HepG2 (cell line): Measurements from ENCODE around the gene MAPK8IP3. TPM values are rescaled to one million over a fixed set of nuclear protein-coding genes. Genes with fewer than 3 reads are reported as not detected.

ENCODE experiments used
- ATAC-seq: fragments of 200-7000 bp; cut with Tn5 transposase; 3 replicates; pipeline ENCODE4 v1.9.1; 2020; ENCODE audit warnings: mild to moderate bottlenecking, moderate library complexity
- BruUV-seq: library from RNA; stranded (reverse); fragments of 400-500 nt; replicated peaks from 2 replicates; lab custom pipeline; 2021; lab: Mats Ljungman, UMichigan
- CTCF ChIA-PET: fragments of 300-600 bp; formaldehyde crosslinking; extraction: SDS; loops from one replicate; lab custom pipeline; 2021; ENCODE audit warnings: low total read pairs, inconsistent platforms, low intra/inter-chr PET ratio; lab: Yijun Ruan, JAX
- POLR2A ChIA-PET: fragments of 350-600 bp; sonication (Branson Sonifier 250); formaldehyde crosslinking; loops from one replicate; lab custom pipeline; 2020; ENCODE audit warnings: antibody characterized with exemption, inconsistent platforms; lab: Yijun Ruan, JAX
- DNase-seq: peaks from one replicate; pipeline ENCODE4 v3.0.0-alpha.2; 2015; ENCODE audit warnings: low spot score
- FAIRE-seq: peaks from 3 replicates; lab custom pipeline; 2011; peaks lifted over from hg19 to GRCh38; lab: Jason Lieb, UNC
- H2AFZ ChIP-seq: one replicate; pipeline ENCODE4 v1.6.1; 2011; ENCODE audit warnings: low read length, inconsistent platforms
- H3K27ac ChIP-seq: fragments of 300-600 bp; 3 replicates; pipeline ENCODE4 v1.8.0; 2011; ENCODE audit warnings: mixed run types, mild to moderate bottlenecking, mixed read lengths, low read length, inconsistent platforms; ENCODE audit not compliant: insufficient read depth; ENCODE audit errors: extremely low read length
- H3K27me3 ChIP-seq, 2 experiments: fragments of 200-600 bp in 1 of 2; 2 replicates in 1 of 2; 3 replicates in 1 of 2; pipeline versions ENCODE4 v1.6.0 to v1.8.0; 2011; ENCODE audit warnings: low read length in 2 of 2, mild to moderate bottlenecking in 2 of 2, moderate library complexity in 2 of 2, inconsistent platforms in 1 of 2; ENCODE audit not compliant: insufficient read depth in 2 of 2, control insufficient read depth in 1 of 2
- H3K36me3 ChIP-seq, 2 experiments: fragments of 200-600 bp in 1 of 2; replicated peaks in 1 of 2; 2 replicates in 1 of 2; 3 replicates in 1 of 2; pipeline versions ENCODE4 v1.5.1 to v1.8.0; 2011; ENCODE audit warnings: low read length in 2 of 2, inconsistent platforms in 1 of 2; ENCODE audit not compliant: insufficient read depth in 2 of 2, control insufficient read depth in 1 of 2
- H3K4me1 ChIP-seq: 2 replicates; pipeline ENCODE4 v1.5.1; 2012; ENCODE audit warnings: low read length, inconsistent platforms; ENCODE audit not compliant: insufficient read depth
- H3K4me2 ChIP-seq: 2 replicates; pipeline ENCODE4 v1.6.0; 2011; ENCODE audit warnings: low read depth, low read length, inconsistent platforms
- H3K4me3 ChIP-seq, 3 experiments: fragments of 200-600 bp in 1 of 3; sonication (generic), shearing (Covaris generic) in 1 of 3; replicated peaks in 1 of 3; 2 replicates each; pipeline ENCODE4 v1.5.1; 2011 to 2016; ENCODE audit warnings: low read length in 3 of 3, inconsistent platforms in 2 of 3, low read depth in 2 of 3, mild to moderate bottlenecking in 2 of 3, control low read depth in 1 of 3, mixed read lengths in 1 of 3; ENCODE audit not compliant: insufficient read depth in 1 of 3
- H3K79me2 ChIP-seq: one replicate; pipeline ENCODE4 v1.6.1; 2011; ENCODE audit warnings: low read length, inconsistent platforms; ENCODE audit not compliant: insufficient read depth
- H3K9ac ChIP-seq: 2 replicates; pipeline ENCODE4 v1.6.0; 2011; ENCODE audit warnings: mild to moderate bottlenecking, low read depth, low read length, inconsistent platforms; ENCODE audit not compliant: insufficient read depth
- H3K9me3 ChIP-seq: 2 replicates; pipeline ENCODE4 v1.5.1; 2012; ENCODE audit warnings: mild to moderate bottlenecking, low read length
- H4K20me1 ChIP-seq: 2 replicates; pipeline ENCODE4 v1.6.0; 2011; ENCODE audit warnings: inconsistent platforms, mild to moderate bottlenecking, low read length, moderate library complexity; ENCODE audit not compliant: insufficient read depth
- ARID2 ChIP-seq: sonication (generic); formaldehyde crosslinking; IDR thresholded peaks from 2 replicates; pipeline ENCODE4 v1.8.1; 2022; ENCODE audit warnings: mild to moderate bottlenecking, missing genetic modification reagents, borderline replicate concordance
- CENPT ChIP-seq: sonication (generic); formaldehyde crosslinking; IDR thresholded peaks from 2 replicates; pipeline ENCODE4 v1.8.0; 2022; ENCODE audit warnings: low read depth, mild to moderate bottlenecking, moderate library complexity, missing genetic modification reagents
- HMGA1 ChIP-seq: sonication (generic); formaldehyde crosslinking; conservative IDR thresholded peaks from 2 replicates; pipeline ENCODE4 v1.4.0; 2020; ENCODE audit warnings: missing genetic modification reagents
- NONO ChIP-seq, 2 experiments: fragments of 450-650 bp in 1 of 2; sonication (generic) in 1 of 2; formaldehyde crosslinking in 1 of 2; IDR thresholded peaks in 1 of 2; conservative IDR thresholded peaks in 1 of 2; 2 replicates each; pipeline versions ENCODE4 v1.6.1 to v1.8.0; 2017 to 2022; ENCODE audit warnings: mild to moderate bottlenecking in 1 of 2, missing genetic modification reagents in 1 of 2, moderate library complexity in 1 of 2
- NR2F6 ChIP-seq, 2 experiments: IDR thresholded peaks; 2 replicates each; pipeline ENCODE4 v1.6.1; 2016; ENCODE audit warnings: antibody characterized with exemption in 1 of 2, mild to moderate bottlenecking in 1 of 2
- RBAK ChIP-seq: sonication (generic); formaldehyde crosslinking; IDR thresholded peaks from 2 replicates; pipeline ENCODE4 v1.5.1; 2020; ENCODE audit warnings: mild to moderate bottlenecking, missing genetic modification reagents
- RFX1 ChIP-seq: fragments of 450-650 bp; IDR thresholded peaks from 2 replicates; pipeline ENCODE4 v1.6.1; 2017
- ZNF101 ChIP-seq: sonication (generic); formaldehyde crosslinking; IDR thresholded peaks from 2 replicates; pipeline ENCODE4 v1.4.0; 2020; ENCODE audit warnings: mild to moderate bottlenecking, low read depth, missing genetic modification reagents, borderline replicate concordance
- ZNF230 ChIP-seq: sonication (generic); formaldehyde crosslinking; IDR thresholded peaks from 2 replicates; pipeline ENCODE4 v1.4.0; 2020; ENCODE audit warnings: mild to moderate bottlenecking, missing genetic modification reagents
- ZNF296 ChIP-seq: sonication (generic); formaldehyde crosslinking; conservative IDR thresholded peaks from 2 replicates; pipeline ENCODE4 v1.5.0; 2020; ENCODE audit warnings: mild to moderate bottlenecking, missing genetic modification reagents
- ZNF337 ChIP-seq: sonication (generic); formaldehyde crosslinking; IDR thresholded peaks from 2 replicates; pipeline ENCODE4 v1.5.1; 2020; ENCODE audit warnings: missing genetic modification reagents, low read depth, mild to moderate bottlenecking, borderline replicate concordance
- ZNF567 ChIP-seq: sonication (generic); formaldehyde crosslinking; IDR thresholded peaks from 2 replicates; pipeline ENCODE4 v1.8.1; 2023; ENCODE audit warnings: mild to moderate bottlenecking, missing genetic modification reagents, borderline replicate concordance
- ZNF589 ChIP-seq: sonication (generic); formaldehyde crosslinking; conservative IDR thresholded peaks from 2 replicates; pipeline ENCODE4 v1.8.0; 2022; ENCODE audit warnings: mild to moderate bottlenecking, moderate library complexity, missing genetic modification reagents
- ZNF607 ChIP-seq: sonication (generic); formaldehyde crosslinking; IDR thresholded peaks from 2 replicates; pipeline ENCODE4 v1.5.1; 2020; ENCODE audit warnings: missing genetic modification reagents, mild to moderate bottlenecking, borderline replicate concordance
- ZNF724P ChIP-seq: sonication (generic); formaldehyde crosslinking; IDR thresholded peaks from 2 replicates; pipeline ENCODE4 v1.8.0; 2022; ENCODE audit warnings: missing genetic modification reagents, borderline replicate concordance
- WGBS: methylation state at CpG from one replicate; pipeline ENCODE4 v1.1.6; 2017; ENCODE audit warnings: low lambda C conversion rate; 5-methylcytosine and 5-hydroxymethylcytosine counted together
- in situ Hi-C: cut with HindIII; loops from 2 replicates; pipeline ENCODE4 v1.10.0; 2017; ENCODE audit warnings: low pct_unique_long_range_greater_than_20kb; ENCODE audit not compliant: extremely low pct_ligation_motif_present
- intact Hi-C: fragments of 100-400 bp; cut with micrococcal nuclease; formaldehyde crosslinking; loops from one replicate; pipeline ENCODE4 v1.10.0; 2022; ENCODE audit not compliant: unreplicated experiment
- polyA plus RNA-seq, 8 experiments: library from polyadenylated mRNA; depleted of rRNA in 3 of 8; stranded (reverse) in 7 of 8; unstranded in 1 of 8; fragments of >200 nt; fragmentation: Illumina TruSeq in 4 of 8; extraction: Trizol in 4 of 8; gene quantifications; 2 replicates each; pipeline versions ENCODE4 v1.2.1 to v1.2.3, GENCODE V29; 2011 to 2016; ENCODE audit warnings: low read depth in 4 of 8, missing spikeins in 1 of 8, mixed read lengths in 1 of 8; ENCODE audit not compliant: insufficient read depth in 1 of 8
- total RNA-seq, 5 experiments: library from RNA; depleted of rRNA; stranded (reverse); fragments of >200 nt; fragmentation: Illumina TruSeq; extraction: Trizol; gene quantifications; 2 replicates each; pipeline ENCODE4 v1.2.3, GENCODE V29; 2016; ENCODE audit warnings: low read depth in 1 of 5
- TF ChIP-seq, protein P1 (sequence below): IDR thresholded peaks from 2 replicates; pipeline ENCODE4 v1.6.1; 2016; ENCODE audit warnings: control low read depth
- TF ChIP-seq, protein P2 (sequence below): IDR thresholded peaks from 2 replicates; pipeline ENCODE4 v1.6.1; 2016; ENCODE audit warnings: mild to moderate bottlenecking

The MAPK8IP3 gene
- total and polyA plus RNA-seq, 2 of the 13 experiments (the other 11 are each of a cell fraction or from before 2014, with no cell fraction given): 25.1 to 41.7 TPM

DNA sequence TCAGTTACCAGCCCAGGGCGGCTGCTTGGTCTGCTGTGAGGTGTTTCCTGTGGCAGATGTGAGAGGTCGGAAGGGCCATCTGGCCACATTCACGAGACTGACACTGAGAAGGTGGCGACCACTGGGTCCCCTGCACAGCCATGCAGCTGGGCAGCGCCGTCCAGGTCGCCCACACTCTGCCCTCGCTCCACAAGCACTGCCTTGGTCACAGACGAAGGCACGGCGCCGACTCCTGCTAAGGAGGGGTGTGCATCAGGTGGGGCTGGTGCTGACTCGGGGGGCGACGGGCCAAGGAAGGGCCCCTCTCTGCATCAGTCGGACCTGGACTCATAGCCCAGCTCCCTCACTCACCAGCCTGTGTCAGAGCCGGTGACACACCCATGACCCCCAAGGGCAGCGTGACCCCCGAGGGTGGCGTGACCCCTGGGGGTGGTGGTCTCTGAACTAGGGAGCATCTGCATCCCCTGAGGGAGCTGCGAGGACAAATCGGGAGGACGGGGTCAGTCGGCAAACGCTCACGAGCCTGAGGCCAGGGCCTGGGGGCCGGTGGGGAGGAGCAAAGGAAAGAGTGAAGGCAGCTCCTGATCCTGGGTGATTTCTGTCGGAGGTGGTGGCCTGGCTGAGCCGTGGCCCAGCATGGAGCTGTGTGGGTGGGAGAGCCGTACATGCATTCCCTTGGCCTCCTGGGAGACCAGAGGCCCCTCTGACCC is 34.9 kb downstream of the MAPK8IP3 start (continued):
- TF ChIP-seq, protein P1, sequence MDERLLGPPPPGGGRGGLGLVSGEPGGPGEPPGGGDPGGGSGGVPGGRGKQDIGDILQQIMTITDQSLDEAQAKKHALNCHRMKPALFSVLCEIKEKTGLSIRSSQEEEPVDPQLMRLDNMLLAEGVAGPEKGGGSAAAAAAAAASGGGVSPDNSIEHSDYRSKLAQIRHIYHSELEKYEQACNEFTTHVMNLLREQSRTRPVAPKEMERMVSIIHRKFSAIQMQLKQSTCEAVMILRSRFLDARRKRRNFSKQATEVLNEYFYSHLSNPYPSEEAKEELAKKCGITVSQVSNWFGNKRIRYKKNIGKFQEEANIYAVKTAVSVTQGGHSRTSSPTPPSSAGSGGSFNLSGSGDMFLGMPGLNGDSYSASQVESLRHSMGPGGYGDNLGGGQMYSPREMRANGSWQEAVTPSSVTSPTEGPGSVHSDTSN (CRISPR knock-in tag): no peak
- TF ChIP-seq ZNF589 (CRISPR knock-in tag): no peak
- TF ChIP-seq ZNF724P (CRISPR knock-in tag): no peak

DNA sequence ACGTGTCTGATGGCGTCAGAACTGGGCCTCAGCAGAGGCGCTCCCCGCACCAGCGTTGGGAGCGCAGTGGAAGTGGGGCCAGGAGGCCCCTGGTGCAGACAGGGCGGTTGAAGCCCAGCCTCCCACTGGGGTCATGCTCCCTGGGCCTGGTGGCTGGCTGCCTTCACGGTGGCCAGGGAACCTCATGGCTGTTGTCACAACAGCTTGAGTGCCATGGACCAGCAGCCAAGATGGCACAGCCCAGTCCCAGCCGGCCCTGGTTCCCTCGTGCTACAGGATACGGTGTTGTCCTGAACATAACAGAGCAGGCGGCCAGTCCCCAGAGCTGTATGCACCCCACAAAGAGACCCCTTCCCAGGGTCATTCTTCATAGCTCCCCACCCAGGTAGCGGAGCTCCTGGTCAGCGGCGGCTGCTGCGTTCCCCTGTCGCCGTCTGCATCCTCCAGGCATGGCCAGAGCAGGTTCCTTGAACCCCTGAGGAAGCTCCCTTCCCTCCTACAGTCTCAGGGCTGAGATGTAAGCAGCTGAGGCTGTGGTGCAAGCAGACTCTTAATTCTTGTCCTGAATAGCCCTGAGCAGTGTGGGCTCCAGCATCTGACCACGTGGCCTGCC is 35.7 kb downstream of the MAPK8IP3 start:
- intact Hi-C loops (no loop called here), in situ Hi-C loops (no loop called here)
- no peak; the same call in 2 of the 3 replicates for ATAC-seq
- no peak overlapping the region for H3K9ac ChIP-seq
- POLR2A ChIA-PET: no interaction called here
- 100% methylated on average over 4 of the region's 19 CpGs for WGBS
- CTCF ChIA-PET: no interaction called here
- H4K20me1 ChIP-seq: no peaks in the 10 kb centered on the region; the same call in 1 of the 2 replicates
- H3K4me2 ChIP-seq: no peak overlapping the region
- FAIRE-seq: no peak
- peaks cover 4 to 23% of the 10 kb centered on the region in 2 experiments; a peak in 4 of 5 replicates for H3K36me3 ChIP-seq
- H2AFZ ChIP-seq: no peak overlapping the region
- H3K4me3 ChIP-seq: no peak overlapping the region
- no peak overlapping the region for H3K27ac ChIP-seq
- BruUV-seq: no TSS peak
- H3K79me2 ChIP-seq: no peaks in the 10 kb centered on the region
- no peak for DNase-seq
- H3K4me1 ChIP-seq: no peaks in the 10 kb centered on the region
- no peak for TF ChIP-seq ZNF567 (CRISPR knock-in tag)
- TF ChIP-seq CENPT: no peak
- no peak for TF ChIP-seq ARID2
- TF ChIP-seq RBAK (CRISPR knock-in tag): no peak
- no peak for TF ChIP-seq HMGA1 (CRISPR knock-in tag)
- TF ChIP-seq ZNF337 (CRISPR knock-in tag): no peak
- no peak for TF ChIP-seq NONO (IDR thresholded peaks at IDR 0.05)
- no peak for TF ChIP-seq NONO (CRISPR knock-in tag; conservative IDR thresholded peaks at IDR 0.05)
- no peak for TF ChIP-seq ZNF607 (CRISPR knock-in tag)
- TF ChIP-seq RFX1: no peak
- no peak for TF ChIP-seq ZNF230 (CRISPR knock-in tag)
- TF ChIP-seq NR2F6 (IDR thresholded peaks at IDR 0.05): no peak
- TF ChIP-seq NR2F6 (CRISPR knock-in tag; IDR thresholded peaks at IDR 0.05): no peak
- no peak for TF ChIP-seq ZNF101 (CRISPR knock-in tag)
- TF ChIP-seq, protein P2, sequence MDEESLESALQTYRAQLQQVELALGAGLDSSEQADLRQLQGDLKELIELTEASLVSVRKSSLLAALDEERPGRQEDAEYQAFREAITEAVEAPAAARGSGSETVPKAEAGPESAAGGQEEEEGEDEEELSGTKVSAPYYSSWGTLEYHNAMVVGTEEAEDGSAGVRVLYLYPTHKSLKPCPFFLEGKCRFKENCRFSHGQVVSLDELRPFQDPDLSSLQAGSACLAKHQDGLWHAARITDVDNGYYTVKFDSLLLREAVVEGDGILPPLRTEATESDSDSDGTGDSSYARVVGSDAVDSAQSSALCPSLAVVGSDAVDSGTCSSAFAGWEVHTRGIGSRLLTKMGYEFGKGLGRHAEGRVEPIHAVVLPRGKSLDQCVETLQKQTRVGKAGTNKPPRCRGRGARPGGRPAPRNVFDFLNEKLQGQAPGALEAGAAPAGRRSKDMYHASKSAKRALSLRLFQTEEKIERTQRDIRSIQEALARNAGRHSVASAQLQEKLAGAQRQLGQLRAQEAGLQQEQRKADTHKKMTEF: no peak
- no peak for TF ChIP-seq ZNF296
- TF ChIP-seq, all 625 proteins: peak for 0
- Histone ChIP-seq H3K9me3 (peaks cover 10% of the 10 kb centered on the region), H3K27me3 (no peaks in the 10 kb centered on the region)
